ENCODE measurements around the gene PSME4. TPM values are rescaled to one million over a fixed set of nuclear protein-coding genes. Genes with fewer than 3 reads are reported as not detected.

Gene PSME4
- polyA plus RNA-seq, 1 donor from 2014 or later: 23.4 TPM

- H3K4me2 ChIP-seq (ENCODE audit: low read length): no peak overlapping the region
- TF ChIP-seq REST (IDR thresholded peaks at IDR 0.05; ENCODE audit: borderline replicate concordance): no peak
- TF ChIP-seq RAD21 (conservative IDR thresholded peaks at IDR 0.05): no peak
- no peak for TF ChIP-seq EZH2 (IDR thresholded peaks at IDR 0.05; ENCODE audit: borderline replicate concordance, insufficient read depth, low read length, poor library complexity, severe bottlenecking)
- TF ChIP-seq EP300 (conservative IDR thresholded peaks at IDR 0.05; ENCODE audit: poor library complexity, severe bottlenecking): no peak
- no peak for TF ChIP-seq TAF1 (IDR thresholded peaks at IDR 0.05; ENCODE audit: low read depth)
- no peak for TF ChIP-seq MXI1 (conservative IDR thresholded peaks at IDR 0.05; ENCODE audit: poor library complexity, severe bottlenecking)
- no peak for TF ChIP-seq CTCF (IDR thresholded peaks at IDR 0.05; ENCODE audit: poor library complexity, severe bottlenecking)
- no peak for TF ChIP-seq POLR2AphosphoS5 (IDR thresholded peaks at IDR 0.05)
- no peak for TF ChIP-seq SMC3 (conservative IDR thresholded peaks at IDR 0.05; ENCODE audit: poor library complexity)
- no peaks in the 10 kb centered on the region for H3K9me3 ChIP-seq (ENCODE audit: low read length)
- no peaks in the 10 kb centered on the region for H3K9me2 ChIP-seq (ENCODE audit: insufficient read depth, low read length)
- no peak overlapping the region for H2AFZ ChIP-seq (ENCODE audit: low read depth, low read length)
- H3K9ac ChIP-seq (ENCODE audit: low read length): no peak overlapping the region
- H3K27me3 ChIP-seq (ENCODE audit: insufficient read depth, low read depth, low read length): no peaks in the 10 kb centered on the region
- peaks cover 70% of the 10 kb centered on the region for H3K79me2 ChIP-seq (replicated peaks; ENCODE audit: insufficient read depth, low read length)
- no peaks in the 10 kb centered on the region for H3K36me3 ChIP-seq (ENCODE audit: insufficient read depth, low read length)
- H3K27ac ChIP-seq (ENCODE audit: low read length): no peak overlapping the region
- H3K4me3 ChIP-seq (ENCODE audit: low read length): no peak overlapping the region
- no peaks in the 10 kb centered on the region for H4K20me1 ChIP-seq (ENCODE audit: insufficient read depth)
- no peaks in the 10 kb centered on the region for H3F3A ChIP-seq (ENCODE audit: insufficient read depth, low read length, poor library complexity, severe bottlenecking)
Measured at GRCh38 chr2:53960476-53960875, 10.3 kb downstream of the PSME4 start.

- no peaks in the 10 kb centered on the region for H3K36me3 ChIP-seq (ENCODE audit: insufficient read depth, low read length)
- H3K27me3 ChIP-seq (ENCODE audit: insufficient read depth, low read depth, low read length): no peaks in the 10 kb centered on the region
- H3K9me3 ChIP-seq (ENCODE audit: low read length): no peaks in the 10 kb centered on the region
- H3K9ac ChIP-seq (ENCODE audit: low read length): no peak overlapping the region
- TF ChIP-seq REST (IDR thresholded peaks at IDR 0.05; ENCODE audit: borderline replicate concordance) (no peak), EZH2 (IDR thresholded peaks at IDR 0.05; ENCODE audit: borderline replicate concordance, insufficient read depth, low read length, poor library complexity, severe bottlenecking) (no peak), MXI1 (conservative IDR thresholded peaks at IDR 0.05; ENCODE audit: poor library complexity, severe bottlenecking) (no peak), CTCF (IDR thresholded peaks at IDR 0.05; ENCODE audit: poor library complexity, severe bottlenecking) (no peak), SMC3 (conservative IDR thresholded peaks at IDR 0.05; ENCODE audit: poor library complexity) (no peak), RAD21 (conservative IDR thresholded peaks at IDR 0.05) (no peak), TAF1 (IDR thresholded peaks at IDR 0.05; ENCODE audit: low read depth) (no peak), EP300 (conservative IDR thresholded peaks at IDR 0.05; ENCODE audit: poor library complexity, severe bottlenecking) (no peak), POLR2AphosphoS5 (IDR thresholded peaks at IDR 0.05) (no peak)
- no peak overlapping the region for H3K27ac ChIP-seq (ENCODE audit: low read length)
- no peak overlapping the region for H3K4me3 ChIP-seq (ENCODE audit: low read length)
- H4K20me1 ChIP-seq (ENCODE audit: insufficient read depth): no peaks in the 10 kb centered on the region
- no peak overlapping the region for H3K4me2 ChIP-seq (ENCODE audit: low read length)
- H3F3A ChIP-seq (ENCODE audit: insufficient read depth, low read length, poor library complexity, severe bottlenecking): no peaks in the 10 kb centered on the region
- H2AFZ ChIP-seq (ENCODE audit: low read depth, low read length): no peak overlapping the region
- no peaks in the 10 kb centered on the region for H3K9me2 ChIP-seq (ENCODE audit: insufficient read depth, low read length)
- H3K79me2 ChIP-seq (replicated peaks; ENCODE audit: insufficient read depth, low read length): peaks cover 59% of the 10 kb centered on the region
Measured at GRCh38 chr2:53958443-53958842, 12.3 kb downstream of the PSME4 start.

Data from neural cell (in vitro differentiated cells).